ENCODE measurements around the gene TMSB10. TPM values are rescaled to one million over a fixed set of nuclear protein-coding genes. Genes with fewer than 3 reads are reported as not detected.

TMSB10 gene
- total and polyA plus RNA-seq, 2 of the 13 experiments (the other 11 are each of a cell fraction or from before 2014, with no cell fraction given), result 665 to 708 TPM

DNA sequence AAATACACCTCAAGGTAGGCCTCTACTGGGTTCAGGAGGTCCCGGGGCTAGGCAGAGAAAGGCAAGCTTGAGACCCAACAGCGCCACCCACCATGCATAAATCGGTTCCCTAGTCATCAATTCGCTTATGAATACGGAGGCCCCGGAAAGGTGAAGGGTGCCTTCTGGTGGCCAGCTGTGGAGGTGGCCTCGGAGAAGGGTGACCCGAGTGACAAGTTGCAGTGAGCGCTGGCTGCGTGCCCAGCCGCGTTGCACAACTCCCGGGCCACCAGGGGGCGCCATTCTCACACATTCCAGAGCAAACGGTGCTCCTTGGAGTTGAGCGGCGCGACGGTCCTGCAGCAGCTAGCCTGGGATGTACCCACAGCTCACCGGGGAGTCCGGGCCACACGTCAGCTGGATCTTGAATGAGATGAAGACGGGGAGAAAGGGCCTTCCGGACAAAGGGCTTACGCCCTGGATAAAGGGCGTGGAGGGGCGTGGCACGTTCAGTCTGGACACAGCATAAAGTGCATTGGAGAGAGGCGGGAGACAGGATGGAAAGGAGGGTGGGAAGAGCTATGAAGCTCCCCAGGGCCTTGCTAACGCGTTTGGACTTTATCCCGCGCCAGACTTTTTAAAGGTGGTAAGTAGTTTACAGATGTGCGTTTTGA is 20.4 kb downstream of the TMSB10 start (continued):
- 0 out of 2 replicates have a peak, but pooled peaks have one; percentile 32 for TF ChIP-seq POLR2G (IDR thresholded peaks at IDR 0.05; ENCODE audit: low read depth, low read length)
- TF ChIP-seq HNRNPL (IDR thresholded peaks at IDR 0.05; ENCODE audit: low read depth, low read length), result 0 out of 2 replicates have a peak, but pooled peaks have one; percentile 65
- TF ChIP-seq KLF12 (CRISPR knock-in tag; IDR thresholded peaks at IDR 0.05; ENCODE audit: borderline replicate concordance), result 0 out of 2 replicates have a peak, but pooled peaks have one; percentile 21
- no peak for TF ChIP-seq HCFC1 (IDR thresholded peaks at IDR 0.05; ENCODE audit: low read depth, low read length)
- TF ChIP-seq ZNF512B (CRISPR knock-in tag; IDR thresholded peaks at IDR 0.05; ENCODE audit: borderline replicate concordance), result peak; percentile 86
- TF ChIP-seq, protein P1, sequence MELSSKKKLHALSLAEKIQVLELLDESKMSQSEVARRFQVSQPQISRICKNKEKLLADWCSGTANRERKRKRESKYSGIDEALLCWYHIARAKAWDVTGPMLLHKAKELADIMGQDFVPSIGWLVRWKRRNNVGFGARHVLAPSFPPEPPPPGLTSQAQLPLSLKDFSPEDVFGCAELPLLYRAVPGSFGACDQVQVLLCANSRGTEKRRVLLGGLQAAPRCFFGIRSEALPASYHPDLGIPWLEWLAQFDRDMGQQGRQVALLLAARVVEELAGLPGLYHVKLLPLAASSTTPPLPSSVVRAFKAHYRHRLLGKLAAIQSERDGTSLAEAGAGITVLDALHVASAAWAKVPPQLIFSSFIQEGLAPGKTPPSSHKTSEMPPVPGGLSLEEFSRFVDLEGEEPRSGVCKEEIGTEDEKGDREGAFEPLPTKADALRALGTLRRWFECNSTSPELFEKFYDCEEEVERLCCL (CRISPR knock-in tag; IDR thresholded peaks at IDR 0.05; ENCODE audit: borderline replicate concordance), result 0 out of 2 replicates have a peak, but pooled peaks have one; percentile 37
- peak; percentile 44; the same call in 1 of the 2 replicates for TF ChIP-seq ZIK1 (CRISPR knock-in tag; IDR thresholded peaks at IDR 0.05; ENCODE audit: borderline replicate concordance, low read depth)
- peak; percentile 94; the same call in 1 of the 2 replicates for TF ChIP-seq ZNF251 (CRISPR knock-in tag; IDR thresholded peaks at IDR 0.05)
- TF ChIP-seq, protein P2, sequence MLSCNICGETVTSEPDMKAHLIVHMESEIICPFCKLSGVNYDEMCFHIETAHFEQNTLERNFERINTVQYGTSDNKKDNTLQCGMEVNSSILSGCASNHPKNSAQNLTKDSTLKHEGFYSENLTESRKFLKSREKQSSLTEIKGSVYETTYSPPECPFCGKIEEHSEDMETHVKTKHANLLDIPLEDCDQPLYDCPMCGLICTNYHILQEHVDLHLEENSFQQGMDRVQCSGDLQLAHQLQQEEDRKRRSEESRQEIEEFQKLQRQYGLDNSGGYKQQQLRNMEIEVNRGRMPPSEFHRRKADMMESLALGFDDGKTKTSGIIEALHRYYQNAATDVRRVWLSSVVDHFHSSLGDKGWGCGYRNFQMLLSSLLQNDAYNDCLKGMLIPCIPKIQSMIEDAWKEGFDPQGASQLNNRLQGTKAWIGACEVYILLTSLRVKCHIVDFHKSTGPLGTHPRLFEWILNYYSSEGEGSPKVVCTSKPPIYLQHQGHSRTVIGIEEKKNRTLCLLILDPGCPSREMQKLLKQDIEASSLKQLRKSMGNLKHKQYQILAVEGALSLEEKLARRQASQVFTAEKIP (CRISPR knock-in tag; IDR thresholded peaks at IDR 0.05; ENCODE audit: borderline replicate concordance), result no peak
- TF ChIP-seq, protein P3, sequence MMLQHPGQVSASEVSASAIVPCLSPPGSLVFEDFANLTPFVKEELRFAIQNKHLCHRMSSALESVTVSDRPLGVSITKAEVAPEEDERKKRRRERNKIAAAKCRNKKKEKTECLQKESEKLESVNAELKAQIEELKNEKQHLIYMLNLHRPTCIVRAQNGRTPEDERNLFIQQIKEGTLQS (CRISPR knock-in tag; IDR thresholded peaks at IDR 0.05), result peak; percentile 68; the same call in 1 of the 2 replicates
- no peak for TF ChIP-seq KDM6A (CRISPR knock-in tag; IDR thresholded peaks at IDR 0.05; ENCODE audit: low read depth)
- no peak for TF ChIP-seq CENPT (CRISPR knock-in tag; IDR thresholded peaks at IDR 0.05; ENCODE audit: low read depth)
- TF ChIP-seq, protein P4, sequence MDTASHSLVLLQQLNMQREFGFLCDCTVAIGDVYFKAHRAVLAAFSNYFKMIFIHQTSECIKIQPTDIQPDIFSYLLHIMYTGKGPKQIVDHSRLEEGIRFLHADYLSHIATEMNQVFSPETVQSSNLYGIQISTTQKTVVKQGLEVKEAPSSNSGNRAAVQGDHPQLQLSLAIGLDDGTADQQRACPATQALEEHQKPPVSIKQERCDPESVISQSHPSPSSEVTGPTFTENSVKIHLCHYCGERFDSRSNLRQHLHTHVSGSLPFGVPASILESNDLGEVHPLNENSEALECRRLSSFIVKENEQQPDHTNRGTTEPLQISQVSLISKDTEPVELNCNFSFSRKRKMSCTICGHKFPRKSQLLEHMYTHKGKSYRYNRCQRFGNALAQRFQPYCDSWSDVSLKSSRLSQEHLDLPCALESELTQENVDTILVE (CRISPR knock-in tag; IDR thresholded peaks at IDR 0.05), result peak; percentile 98
- TF ChIP-seq ZNF20 (CRISPR knock-in tag; IDR thresholded peaks at IDR 0.05), result no peak

All from HepG2 (cell line).